H1 (cell line): ENCODE measurements around the gene GSE1. TPM values are rescaled to one million over a fixed set of nuclear protein-coding genes. Genes with fewer than 3 reads are reported as not detected.

Experiments
- RAD21 ChIP-seq, 2 experiments: IDR thresholded peaks in 1 of 2; conservative IDR thresholded peaks in 1 of 2; 2 replicates each; pipeline ENCODE4 v1.6.1; 2011; ENCODE audit warnings: low read depth in 2 of 2, low read length in 2 of 2, improper control_type of control experiment in 1 of 2, inconsistent platforms in 1 of 2, mild to moderate bottlenecking in 1 of 2, moderate library complexity in 1 of 2
- polyA plus RNA-seq, 7 experiments: library from polyadenylated mRNA; depleted of rRNA in 3 of 7; stranded (reverse) in 5 of 7; unstranded in 2 of 7; fragments of >200 nt in 5 of 7; fragments of 200-250 nt in 2 of 7; gene quantifications; 1 replicate in 5 of 7; 2 replicates in 1 of 7; 4 replicates in 1 of 7; pipeline versions ENCODE4 v1.2.1 to v1.2.3, GENCODE V29; 2011 to 2013; ENCODE audit warnings: missing spikeins in 2 of 7, mixed read lengths in 2 of 7
- total RNA-seq: library from RNA; stranded (reverse); fragmentation: NEBNext Ultra II Directional; extraction: Animal tissue kit (Norgen Biotek cat#: 25700); gene quantifications from 2 replicates; pipeline ENCODE4 v1.2.1, GENCODE V29; 2021

GSE1 gene
- total and polyA plus RNA-seq, 2 of the 8 experiments (the other 6 are each of a cell fraction or from before 2014, with no cell fraction given) = 26.0 to 65.6 TPM

DNA sequence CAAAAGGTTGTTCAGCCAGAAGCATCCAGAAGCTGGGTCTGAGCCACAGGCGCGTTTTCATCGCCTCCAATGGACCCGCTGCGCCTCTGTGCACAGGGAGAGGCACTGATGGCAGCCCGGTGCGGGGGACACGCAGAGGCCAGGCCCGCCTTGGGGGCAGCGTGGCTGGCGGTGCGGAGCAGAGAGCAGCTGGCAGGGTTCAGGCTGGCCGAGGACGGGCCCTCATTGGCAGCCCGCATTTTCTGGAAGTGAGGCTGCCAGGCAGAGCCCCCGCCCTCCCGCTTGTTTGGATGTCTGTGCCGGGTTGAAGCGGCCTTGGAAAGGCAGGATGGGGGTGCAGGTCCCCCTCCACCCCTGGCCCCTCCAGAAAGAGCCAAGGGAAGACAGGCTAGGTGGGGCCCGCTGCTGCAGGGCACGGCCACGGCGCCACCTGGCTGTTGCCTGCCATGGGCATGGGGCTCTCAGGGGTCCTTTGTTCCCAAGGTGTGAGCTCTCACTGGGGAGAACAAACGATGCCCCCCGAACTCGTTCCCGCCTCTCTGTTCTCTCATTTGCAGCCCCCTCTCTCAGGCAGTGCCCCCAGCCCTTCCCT lies 18.8 kb downstream of the GSE1 start (continued):
- peak; percentile 12 to 32; a peak in 1 of 4 replicates for TF ChIP-seq RAD21 (IDR thresholded peaks at IDR 0.05 in 1 of 2, conservative IDR thresholded peaks at IDR 0.05 in 1 of 2; ENCODE audit: low read depth in 2 of 2, low read length in 2 of 2)
